ENCODE data around the gene ADAMTS8.
A peak's percentile ranks its signal among the peaks of the same experiment; 100 is the strongest.

DNA sequence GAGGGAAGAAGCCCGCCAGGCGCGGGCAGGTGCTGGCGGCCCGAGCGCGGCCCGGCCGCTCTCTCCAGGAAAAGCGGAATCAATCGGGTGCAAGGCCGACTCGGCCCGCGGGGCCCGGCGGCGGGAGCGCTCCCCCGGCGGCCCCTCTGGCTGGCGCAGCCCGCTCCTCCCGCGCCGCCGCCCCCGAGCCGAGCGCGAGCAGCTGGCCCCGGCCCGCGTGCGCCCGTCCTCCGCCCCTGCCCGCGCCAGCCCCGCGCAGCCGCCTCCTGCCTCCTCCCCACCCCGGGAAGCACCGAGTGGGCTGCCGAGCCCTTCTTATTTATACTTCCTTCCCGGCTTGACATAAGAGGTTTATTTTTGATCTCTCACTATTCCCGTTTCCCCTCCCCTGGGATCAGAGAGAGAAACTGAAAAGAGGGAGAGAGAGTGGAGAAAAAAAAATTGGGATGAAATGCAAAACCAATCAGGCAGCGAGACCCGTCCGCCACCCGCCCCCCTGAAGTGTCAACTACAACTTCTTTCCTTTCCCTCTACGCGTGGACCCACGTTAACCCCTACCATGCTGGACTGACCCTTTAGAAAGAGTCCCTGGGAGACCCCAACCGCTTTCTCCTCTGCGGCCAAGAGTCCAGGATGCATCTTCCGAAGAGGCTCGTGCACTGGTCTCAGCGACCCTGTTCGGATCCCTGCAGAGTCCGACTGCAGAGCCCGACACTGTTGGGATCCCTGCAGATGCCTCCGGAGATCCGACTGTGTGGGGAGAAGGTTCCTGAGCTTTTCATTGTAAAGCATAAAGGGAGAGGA lies at the start of gene ADAMTS8:
- TF ChIP-seq CTCF (IDR thresholded peaks at IDR 0.05) (no peak), EZH2phosphoT487 (IDR thresholded peaks at IDR 0.05) (peak; percentile 81)
